Hepatocyte (in vitro differentiated cells): ENCODE measurements around the gene PLEKHM3. TPM values are rescaled to one million over a fixed set of nuclear protein-coding genes. Genes with fewer than 3 reads are reported as not detected.
A peak's percentile ranks its signal among the peaks of the same experiment; 100 is the strongest.

Experiments
- DNase-seq: peaks from one replicate; pipeline ENCODE4 v3.0.0-alpha.2; 2016; ENCODE audit warnings: low spot score
- H2AFZ ChIP-seq: fragments of 200-600 bp; sonication (generic); 2 replicates; pipeline ENCODE4 v1.6.0; 2016; ENCODE audit warnings: antibody characterized with exemption, mild to moderate bottlenecking
- H3K27ac ChIP-seq: fragments of 200-600 bp; sonication (generic); 2 replicates; pipeline ENCODE4 v1.5.1; 2016; ENCODE audit warnings: mild to moderate bottlenecking
- H3K27me3 ChIP-seq: fragments of 200-600 bp; sonication (generic); 2 replicates; pipeline ENCODE4 v1.6.1; 2016
- H3K36me3 ChIP-seq: fragments of 200-600 bp; sonication (generic); replicated peaks from 2 replicates; pipeline ENCODE4 v1.5.1; 2016; ENCODE audit warnings: low read depth; ENCODE audit not compliant: insufficient read depth
- H3K4me1 ChIP-seq: fragments of 200-600 bp; sonication (generic); 2 replicates; pipeline ENCODE4 v1.5.1; 2016; ENCODE audit warnings: mild to moderate bottlenecking, moderate library complexity; ENCODE audit not compliant: insufficient read depth
- H3K4me2 ChIP-seq: fragments of 200-600 bp; sonication (generic); 2 replicates; pipeline ENCODE4 v1.6.0; 2016
- H3K4me3 ChIP-seq: fragments of 200-600 bp; sonication (generic); 2 replicates; pipeline ENCODE4 v1.5.1; 2016; ENCODE audit warnings: mild to moderate bottlenecking
- H3K79me2 ChIP-seq: fragments of 200-600 bp; sonication (generic); 2 replicates; pipeline ENCODE4 v1.6.0; 2017; ENCODE audit warnings: mild to moderate bottlenecking
- H3K9me2 ChIP-seq: fragments of 200-600 bp; sonication (generic); replicated peaks from 2 replicates; pipeline ENCODE4 v1.6.0; 2017; ENCODE audit warnings: mild to moderate bottlenecking; ENCODE audit not compliant: insufficient read depth
- H3K9me3 ChIP-seq: fragments of 200-600 bp; sonication (generic); 2 replicates; pipeline ENCODE4 v1.5.1; 2016; ENCODE audit warnings: low read depth, mild to moderate bottlenecking
- H4K20me1 ChIP-seq: fragments of 200-600 bp; sonication (generic); 2 replicates; pipeline ENCODE4 v1.6.0; 2016; ENCODE audit warnings: mild to moderate bottlenecking; ENCODE audit not compliant: insufficient read depth, poor library complexity, severe bottlenecking
- CTCF ChIP-seq: fragments of 200-600 bp; sonication (generic); IDR thresholded peaks from 2 replicates; pipeline ENCODE4 v1.5.1; 2016; ENCODE audit warnings: antibody characterized with exemption, mild to moderate bottlenecking; ENCODE audit not compliant: poor library complexity
- EZH2 ChIP-seq: fragments of 200-600 bp; sonication (generic); IDR thresholded peaks from 2 replicates; pipeline ENCODE4 v1.6.1; 2016; ENCODE audit warnings: antibody characterized with exemption, mild to moderate bottlenecking, borderline replicate concordance
- EZH2phosphoT487 ChIP-seq: fragments of 200-600 bp; sonication (generic); IDR thresholded peaks from one replicate; pipeline ENCODE4 v1.6.1; 2018; ENCODE audit warnings: antibody characterized with exemption, mild to moderate bottlenecking, low read depth, moderate library complexity; ENCODE audit not compliant: unreplicated experiment, severe bottlenecking
- WGBS: methylation state at CpG from one replicate; pipeline ENCODE4 v1.1.6; 2016; ENCODE audit warnings: low lambda C conversion rate; ENCODE audit errors: missing lambda C conversion rate; 5-methylcytosine and 5-hydroxymethylcytosine counted together
- polyA plus RNA-seq: library from polyadenylated mRNA; unstranded; fragments of >200 nt; fragmentation: Nextera tagmentation; extraction: Ambion mirVana; gene quantifications from 2 replicates; pipeline ENCODE4 v1.2.1, GENCODE V29; 2016
- total RNA-seq: library from RNA; depleted of rRNA; stranded (reverse); fragments of >200 nt; gene quantifications from 2 replicates; pipeline ENCODE4 v1.2.3, GENCODE V29; 2014

Gene PLEKHM3
- 11.1 and 14.3 TPM in 2 replicates for total RNA-seq
- 4.2 and 7.2 TPM in 2 replicates for polyA plus RNA-seq

GRCh38 chr2:208025037-208025813, at the start of gene PLEKHM3:
TSS of gene PLEKHM3 (minus strand) at chr2:208025527. CDS start at chr2:208001639, 23,888 bp downstream.
- DNase-seq = peak; percentile 90
- Histone ChIP-seq H3K4me2 (peak within 1 kb of the TSS; percentile 84), H3K9me3 (no peaks in the 10 kb centered on the region), H3K4me1 (peaks cover 17% of the 10 kb centered on the region), H3K36me3 (no peaks in the 10 kb centered on the region), H4K20me1 (no peaks in the 10 kb centered on the region), H3K27ac (peak within 1 kb of the TSS; percentile 87), H2AFZ (peak within 1 kb of the TSS; percentile 96), H3K79me2 (peaks cover 40% of the 10 kb centered on the region), H3K4me3 (peak within 1 kb of the TSS; percentile 93), H3K27me3 (no peaks in the 10 kb centered on the region), H3K9me2 (no peaks in the 10 kb centered on the region)
- 4% methylated on average over 38 of the region's 38 CpGs for WGBS
- TF ChIP-seq EZH2 (no peak), CTCF (no peak), EZH2phosphoT487 (no peak)

- H3K4me2 ChIP-seq = no peak overlapping the region
- no peaks in the 10 kb centered on the region for H3K9me3 ChIP-seq
- no peak for TF ChIP-seq EZH2phosphoT487
- no peak for TF ChIP-seq EZH2
- no peak for TF ChIP-seq CTCF
- H3K36me3 ChIP-seq = no peaks in the 10 kb centered on the region
- H3K4me3 ChIP-seq = no peak overlapping the region
- no peak overlapping the region for H2AFZ ChIP-seq
- no peak overlapping the region for H3K27ac ChIP-seq
- 58% methylated on average over 9 of the region's 9 CpGs for WGBS
- H4K20me1 ChIP-seq = no peaks in the 10 kb centered on the region
- H3K4me1 ChIP-seq = peaks cover 7% of the 10 kb centered on the region
- DNase-seq = no peak
- H3K79me2 ChIP-seq = no peaks in the 10 kb centered on the region
- no peaks in the 10 kb centered on the region for H3K27me3 ChIP-seq
- H3K9me2 ChIP-seq = no peaks in the 10 kb centered on the region
Observed at GRCh38 chr2:208074610-208075356, 49.5 kb upstream of the PLEKHM3 start.

- no peaks in the 10 kb centered on the region for H3K27me3 ChIP-seq
- 33% methylated on average over 9 of the region's 9 CpGs for WGBS
- H3K4me1 ChIP-seq = no peaks in the 10 kb centered on the region
- H4K20me1 ChIP-seq = no peaks in the 10 kb centered on the region
- no peak overlapping the region for H2AFZ ChIP-seq
- peak; percentile 76 for DNase-seq
- H3K27ac ChIP-seq = no peak overlapping the region
- no peaks in the 10 kb centered on the region for H3K79me2 ChIP-seq
- no peaks in the 10 kb centered on the region for H3K9me2 ChIP-seq
- no peaks in the 10 kb centered on the region for H3K9me3 ChIP-seq
- no peaks in the 10 kb centered on the region for H3K36me3 ChIP-seq
- no peak overlapping the region for H3K4me3 ChIP-seq
- no peak overlapping the region for H3K4me2 ChIP-seq
- TF ChIP-seq EZH2phosphoT487 = no peak
- TF ChIP-seq EZH2 = no peak
- TF ChIP-seq CTCF = peak; percentile 78
Observed at GRCh38 chr2:208072250-208072892, 47.0 kb upstream of the PLEKHM3 start.
